WTC11 (cell line): ENCODE measurements around the gene CLCN4. TPM values are rescaled to one million over a fixed set of nuclear protein-coding genes. Genes with fewer than 3 reads are reported as not detected.

ENCODE experiments used
- ATAC-seq: fragments of 200-7000 bp; cut with Tn5 transposase; 2 replicates; pipeline ENCODE4 v1.10.0; 2021; ENCODE audit warnings: mild to moderate bottlenecking, moderate library complexity
- CTCF ChIA-PET: fragments of 300-600 bp; sonication (Branson Sonifier 250); formaldehyde crosslinking; loops from one replicate; lab custom pipeline; 2021; ENCODE audit warnings: antibody characterized with exemption; lab: Charles Lee
- POLR2A ChIA-PET: fragments of 350-600 bp; sonication (Branson Sonifier 250); formaldehyde crosslinking; loops from one replicate; lab custom pipeline; 2021; ENCODE audit warnings: antibody characterized with exemption; lab: Charles Lee
- DNase-seq: peaks from one replicate; pipeline ENCODE4 v3.0.0; 2021; ENCODE audit warnings: low spot score
- H3K27ac Mint-ChIP-seq: 2 replicates; pipeline ENCODE4 v1.8.0; 2021; ENCODE audit warnings: mixed read lengths
- H3K27me3 Mint-ChIP-seq: 2 replicates; pipeline ENCODE4 v1.8.0; 2021; ENCODE audit warnings: low read depth, mild to moderate bottlenecking, moderate library complexity, mixed read lengths
- H3K36me3 Mint-ChIP-seq: 2 replicates; pipeline ENCODE4 v1.8.0; 2021; ENCODE audit warnings: mixed read lengths
- H3K4me1 Mint-ChIP-seq: 2 replicates; pipeline ENCODE4 v1.8.0; 2022; ENCODE audit warnings: mixed read lengths
- H3K4me3 Mint-ChIP-seq: 2 replicates; pipeline ENCODE4 v1.8.0; 2021; ENCODE audit warnings: mild to moderate bottlenecking, moderate library complexity, mixed read lengths
- H3K9me3 Mint-ChIP-seq: 2 replicates; pipeline ENCODE4 v1.8.0; 2021; ENCODE audit warnings: mixed read lengths
- CREM ChIP-seq: sonication (generic); formaldehyde crosslinking; IDR thresholded peaks from 2 replicates; pipeline ENCODE4 v1.8.1; 2022; ENCODE audit warnings: mild to moderate bottlenecking, missing genetic modification reagents, moderate library complexity
- ELF4 ChIP-seq: sonication (generic); formaldehyde crosslinking; IDR thresholded peaks from 2 replicates; pipeline ENCODE4 v1.8.1; 2022; ENCODE audit warnings: low read depth, mild to moderate bottlenecking, moderate library complexity, missing genetic modification reagents
- EMX1 ChIP-seq: fragments of 250-450 bp; sonication (Bioruptor Pico); IDR thresholded peaks from 2 replicates; pipeline ENCODE4 v1.8.0; 2021; ENCODE audit warnings: mild to moderate bottlenecking
- GRHL2 ChIP-seq: fragments of 250-450 bp; sonication (Bioruptor Pico); IDR thresholded peaks from 2 replicates; pipeline ENCODE4 v1.8.0; 2022; ENCODE audit warnings: mild to moderate bottlenecking, moderate library complexity; ENCODE audit not compliant: insufficient replicate concordance, severe bottlenecking
- KAT7 ChIP-seq: sonication (generic); formaldehyde crosslinking; IDR thresholded peaks from 2 replicates; pipeline ENCODE4 v1.8.1; 2023; ENCODE audit warnings: missing genetic modification reagents, mild to moderate bottlenecking, borderline replicate concordance
- MXD4 ChIP-seq: fragments of 250-450 bp; sonication (Bioruptor Pico); IDR thresholded peaks from 2 replicates; pipeline ENCODE4 v1.8.0; 2021; ENCODE audit warnings: mild to moderate bottlenecking, moderate library complexity, borderline replicate concordance
- OVOL2 ChIP-seq: fragments of 250-450 bp; sonication (Bioruptor Pico); IDR thresholded peaks from 2 replicates; pipeline ENCODE4 v1.9.0; 2021; ENCODE audit warnings: mild to moderate bottlenecking, borderline replicate concordance
- RELA ChIP-seq: sonication (generic); formaldehyde crosslinking; IDR thresholded peaks from 2 replicates; pipeline ENCODE4 v1.8.1; 2022; ENCODE audit warnings: missing genetic modification reagents, mild to moderate bottlenecking, borderline replicate concordance
- SMAD3 ChIP-seq: sonication (generic); formaldehyde crosslinking; IDR thresholded peaks from 2 replicates; pipeline ENCODE4 v1.8.0; 2022; ENCODE audit warnings: missing genetic modification reagents, mild to moderate bottlenecking, borderline replicate concordance
- SMAD4 ChIP-seq: sonication (generic); formaldehyde crosslinking; IDR thresholded peaks from 2 replicates; pipeline ENCODE4 v1.8.0; 2022; ENCODE audit warnings: mild to moderate bottlenecking, missing genetic modification reagents
- TEAD1 ChIP-seq: sonication (generic); formaldehyde crosslinking; IDR thresholded peaks from 2 replicates; pipeline ENCODE4 v1.8.0; 2022; ENCODE audit warnings: mild to moderate bottlenecking, missing genetic modification reagents
- ZNF138 ChIP-seq: sonication (generic); formaldehyde crosslinking; conservative IDR thresholded peaks from 2 replicates; pipeline ENCODE4 v1.8.1; 2022; ENCODE audit warnings: mild to moderate bottlenecking, moderate library complexity, missing genetic modification reagents
- ZNF232 ChIP-seq: sonication (generic); formaldehyde crosslinking; IDR thresholded peaks from 2 replicates; pipeline ENCODE4 v1.8.0; 2022; ENCODE audit warnings: mild to moderate bottlenecking, missing genetic modification reagents
- ZNF317 ChIP-seq: sonication (generic); formaldehyde crosslinking; IDR thresholded peaks from 2 replicates; pipeline ENCODE4 v1.8.1; 2023; ENCODE audit warnings: low read depth, mild to moderate bottlenecking, moderate library complexity, missing genetic modification reagents, borderline replicate concordance
- ZNF396 ChIP-seq: fragments of 250-450 bp; sonication (Bioruptor Pico); IDR thresholded peaks from 2 replicates; pipeline ENCODE4 v1.8.0; 2021; ENCODE audit warnings: mild to moderate bottlenecking, moderate library complexity, borderline replicate concordance
- total RNA-seq: library from RNA; stranded (reverse); gene quantifications from 3 replicates; pipeline ENCODE4 v1.2.3, GENCODE V29; 2021
- TF ChIP-seq, protein P1 (sequence below): sonication (generic); formaldehyde crosslinking; IDR thresholded peaks from 2 replicates; pipeline ENCODE4 v1.8.1; 2022; ENCODE audit warnings: low read depth, mild to moderate bottlenecking, moderate library complexity, missing genetic modification reagents, borderline replicate concordance
- TF ChIP-seq, protein P2 (sequence below): fragments of 250-450 bp; sonication (Bioruptor Pico); IDR thresholded peaks from 2 replicates; pipeline ENCODE4 v1.8.0; 2021; ENCODE audit warnings: mild to moderate bottlenecking
- TF ChIP-seq, protein P3 (sequence below): sonication (generic); formaldehyde crosslinking; IDR thresholded peaks from 2 replicates; pipeline ENCODE4 v1.8.1; 2023; ENCODE audit warnings: mild to moderate bottlenecking, missing genetic modification reagents
- TF ChIP-seq, protein P4 (sequence below): fragments of 200-600 bp; IDR thresholded peaks from 2 replicates; pipeline ENCODE4 v1.8.0; 2022; ENCODE audit warnings: antibody characterized with exemption
- TF ChIP-seq, protein P5 (sequence below): fragments of 250-450 bp; sonication (Bioruptor Pico); conservative IDR thresholded peaks from 2 replicates; pipeline ENCODE4 v1.9.0; 2021; ENCODE audit warnings: mild to moderate bottlenecking
- TF ChIP-seq, protein P6 (sequence below): fragments of 250-450 bp; sonication (Bioruptor Pico); IDR thresholded peaks from 2 replicates; pipeline ENCODE4 v1.9.0; 2021; ENCODE audit warnings: mild to moderate bottlenecking

CLCN4 gene
- total RNA-seq, 1 experiment from 2014 or later = 8.9 TPM

DNA sequence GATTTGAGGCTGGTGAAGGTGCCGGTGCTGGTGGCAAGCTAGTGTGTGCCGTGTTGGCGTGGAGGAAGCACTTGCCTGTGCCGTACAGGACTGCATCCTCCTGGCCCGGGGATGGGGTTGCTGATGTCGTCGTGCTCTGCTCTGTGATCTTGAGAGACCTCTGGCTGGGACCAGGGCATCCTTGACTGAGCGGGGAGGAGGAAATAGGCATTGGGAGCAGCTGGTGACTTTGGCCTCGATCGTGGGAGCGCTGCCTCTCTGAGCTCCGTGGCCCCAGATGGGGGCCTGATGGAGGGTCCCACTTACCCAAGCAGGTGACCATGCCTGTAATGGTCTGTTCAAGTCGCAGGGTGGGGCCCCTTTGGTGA is 31.5 kb upstream of the CLCN4 start (continued):
- TF ChIP-seq, protein P1, sequence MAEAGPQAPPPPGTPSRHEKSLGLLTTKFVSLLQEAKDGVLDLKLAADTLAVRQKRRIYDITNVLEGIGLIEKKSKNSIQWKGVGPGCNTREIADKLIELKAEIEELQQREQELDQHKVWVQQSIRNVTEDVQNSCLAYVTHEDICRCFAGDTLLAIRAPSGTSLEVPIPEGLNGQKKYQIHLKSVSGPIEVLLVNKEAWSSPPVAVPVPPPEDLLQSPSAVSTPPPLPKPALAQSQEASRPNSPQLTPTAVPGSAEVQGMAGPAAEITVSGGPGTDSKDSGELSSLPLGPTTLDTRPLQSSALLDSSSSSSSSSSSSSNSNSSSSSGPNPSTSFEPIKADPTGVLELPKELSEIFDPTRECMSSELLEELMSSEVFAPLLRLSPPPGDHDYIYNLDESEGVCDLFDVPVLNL (CRISPR knock-in tag) = no peak
- TF ChIP-seq, protein P2, sequence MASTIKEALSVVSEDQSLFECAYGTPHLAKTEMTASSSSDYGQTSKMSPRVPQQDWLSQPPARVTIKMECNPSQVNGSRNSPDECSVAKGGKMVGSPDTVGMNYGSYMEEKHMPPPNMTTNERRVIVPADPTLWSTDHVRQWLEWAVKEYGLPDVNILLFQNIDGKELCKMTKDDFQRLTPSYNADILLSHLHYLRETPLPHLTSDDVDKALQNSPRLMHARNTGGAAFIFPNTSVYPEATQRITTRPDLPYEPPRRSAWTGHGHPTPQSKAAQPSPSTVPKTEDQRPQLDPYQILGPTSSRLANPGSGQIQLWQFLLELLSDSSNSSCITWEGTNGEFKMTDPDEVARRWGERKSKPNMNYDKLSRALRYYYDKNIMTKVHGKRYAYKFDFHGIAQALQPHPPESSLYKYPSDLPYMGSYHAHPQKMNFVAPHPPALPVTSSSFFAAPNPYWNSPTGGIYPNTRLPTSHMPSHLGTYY (CRISPR knock-in tag) = no peak
- TF ChIP-seq OVOL2 (CRISPR knock-in tag) = no peak

DNA sequence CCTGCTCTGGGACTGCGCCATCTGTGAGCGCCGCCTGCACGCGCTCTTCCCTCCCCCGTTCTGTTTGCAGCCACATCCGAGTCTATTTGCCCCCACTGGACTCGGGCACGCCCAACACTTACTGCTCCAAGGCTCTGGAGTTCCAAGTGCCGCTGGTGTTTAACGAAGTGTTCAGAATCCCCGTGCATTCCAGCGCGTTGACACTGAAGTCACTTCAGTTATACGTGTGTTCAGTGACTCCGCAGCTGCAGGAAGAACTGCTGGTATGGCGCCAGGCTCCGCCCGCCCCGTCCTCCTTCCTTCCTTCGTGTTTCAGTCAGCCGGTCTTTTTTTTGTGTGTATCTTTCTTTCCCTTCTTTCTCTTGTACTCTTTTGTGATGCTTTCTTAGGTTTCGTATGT is 30.7 kb upstream of the CLCN4 start:
- Mint-ChIP-seq H3K4me1 (peaks cover 6% of the 10 kb centered on the region), H3K9me3 (peaks cover 9% of the 10 kb centered on the region), H3K27ac (no peak overlapping the region), H3K4me3 (no peak overlapping the region), H3K27me3 (no peaks in the 10 kb centered on the region), H3K36me3 (peaks cover 60% of the 10 kb centered on the region)
- no peak for ATAC-seq
- DNase-seq = no peak
- no peak for TF ChIP-seq KAT7 (CRISPR knock-in tag)
- no peak for TF ChIP-seq CREM (CRISPR knock-in tag)
- no peak for TF ChIP-seq RELA (CRISPR knock-in tag)
- no peak for TF ChIP-seq OVOL2 (CRISPR knock-in tag)
- TF ChIP-seq ELF4 = no peak
- TF ChIP-seq EMX1 (CRISPR knock-in tag) = no peak
- TF ChIP-seq SMAD4 (CRISPR knock-in tag) = no peak
- no peak for TF ChIP-seq ZNF317 (CRISPR knock-in tag)
- TF ChIP-seq, protein P3, sequence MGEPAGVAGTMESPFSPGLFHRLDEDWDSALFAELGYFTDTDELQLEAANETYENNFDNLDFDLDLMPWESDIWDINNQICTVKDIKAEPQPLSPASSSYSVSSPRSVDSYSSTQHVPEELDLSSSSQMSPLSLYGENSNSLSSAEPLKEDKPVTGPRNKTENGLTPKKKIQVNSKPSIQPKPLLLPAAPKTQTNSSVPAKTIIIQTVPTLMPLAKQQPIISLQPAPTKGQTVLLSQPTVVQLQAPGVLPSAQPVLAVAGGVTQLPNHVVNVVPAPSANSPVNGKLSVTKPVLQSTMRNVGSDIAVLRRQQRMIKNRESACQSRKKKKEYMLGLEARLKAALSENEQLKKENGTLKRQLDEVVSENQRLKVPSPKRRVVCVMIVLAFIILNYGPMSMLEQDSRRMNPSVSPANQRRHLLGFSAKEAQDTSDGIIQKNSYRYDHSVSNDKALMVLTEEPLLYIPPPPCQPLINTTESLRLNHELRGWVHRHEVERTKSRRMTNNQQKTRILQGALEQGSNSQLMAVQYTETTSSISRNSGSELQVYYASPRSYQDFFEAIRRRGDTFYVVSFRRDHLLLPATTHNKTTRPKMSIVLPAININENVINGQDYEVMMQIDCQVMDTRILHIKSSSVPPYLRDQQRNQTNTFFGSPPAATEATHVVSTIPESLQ (CRISPR knock-in tag) = no peak
- TF ChIP-seq GRHL2 = no peak
- no peak for TF ChIP-seq ZNF396 (CRISPR knock-in tag)
- TF ChIP-seq MXD4 = no peak
- TF ChIP-seq, protein P4, sequence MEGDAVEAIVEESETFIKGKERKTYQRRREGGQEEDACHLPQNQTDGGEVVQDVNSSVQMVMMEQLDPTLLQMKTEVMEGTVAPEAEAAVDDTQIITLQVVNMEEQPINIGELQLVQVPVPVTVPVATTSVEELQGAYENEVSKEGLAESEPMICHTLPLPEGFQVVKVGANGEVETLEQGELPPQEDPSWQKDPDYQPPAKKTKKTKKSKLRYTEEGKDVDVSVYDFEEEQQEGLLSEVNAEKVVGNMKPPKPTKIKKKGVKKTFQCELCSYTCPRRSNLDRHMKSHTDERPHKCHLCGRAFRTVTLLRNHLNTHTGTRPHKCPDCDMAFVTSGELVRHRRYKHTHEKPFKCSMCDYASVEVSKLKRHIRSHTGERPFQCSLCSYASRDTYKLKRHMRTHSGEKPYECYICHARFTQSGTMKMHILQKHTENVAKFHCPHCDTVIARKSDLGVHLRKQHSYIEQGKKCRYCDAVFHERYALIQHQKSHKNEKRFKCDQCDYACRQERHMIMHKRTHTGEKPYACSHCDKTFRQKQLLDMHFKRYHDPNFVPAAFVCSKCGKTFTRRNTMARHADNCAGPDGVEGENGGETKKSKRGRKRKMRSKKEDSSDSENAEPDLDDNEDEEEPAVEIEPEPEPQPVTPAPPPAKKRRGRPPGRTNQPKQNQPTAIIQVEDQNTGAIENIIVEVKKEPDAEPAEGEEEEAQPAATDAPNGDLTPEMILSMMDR = no peak
- TF ChIP-seq ZNF232 (CRISPR knock-in tag) = no peak
- TF ChIP-seq SMAD3 (CRISPR knock-in tag) = no peak
- no peak for TF ChIP-seq TEAD1 (CRISPR knock-in tag)
- TF ChIP-seq, protein P5, sequence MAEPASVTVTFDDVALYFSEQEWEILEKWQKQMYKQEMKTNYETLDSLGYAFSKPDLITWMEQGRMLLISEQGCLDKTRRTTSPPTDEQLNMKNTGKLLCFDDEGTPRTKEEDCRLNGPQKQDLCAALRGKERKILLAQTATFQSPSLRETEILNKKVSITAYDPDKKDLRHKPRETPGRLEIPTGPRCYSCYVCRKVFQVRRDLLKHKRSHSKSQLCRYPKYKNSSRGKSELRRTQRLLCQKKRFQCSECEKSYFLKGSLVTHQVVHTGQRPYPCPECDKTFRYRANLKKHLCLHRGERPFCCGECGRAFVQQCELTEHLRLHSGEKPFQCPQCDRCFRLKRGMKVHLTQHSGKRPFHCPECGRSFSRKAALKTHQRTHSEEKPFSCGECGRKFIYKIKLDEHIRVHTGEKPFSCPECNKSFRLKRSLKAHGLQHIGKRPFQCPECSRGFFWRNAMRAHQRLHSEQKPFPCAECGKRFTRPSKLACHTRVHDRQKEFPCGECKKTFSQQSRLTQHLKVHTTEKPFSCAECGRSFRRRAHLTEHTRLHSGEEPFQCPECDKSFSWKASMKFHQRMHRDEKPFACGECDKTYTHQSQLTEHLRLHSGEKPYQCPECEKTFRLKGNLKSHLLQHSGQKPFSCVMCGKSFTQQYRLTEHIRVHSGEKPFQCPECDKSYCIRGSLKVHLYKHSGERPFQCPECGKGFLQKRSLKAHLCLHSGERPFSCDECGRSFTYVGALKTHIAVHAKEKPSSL = no peak
- TF ChIP-seq, protein P6, sequence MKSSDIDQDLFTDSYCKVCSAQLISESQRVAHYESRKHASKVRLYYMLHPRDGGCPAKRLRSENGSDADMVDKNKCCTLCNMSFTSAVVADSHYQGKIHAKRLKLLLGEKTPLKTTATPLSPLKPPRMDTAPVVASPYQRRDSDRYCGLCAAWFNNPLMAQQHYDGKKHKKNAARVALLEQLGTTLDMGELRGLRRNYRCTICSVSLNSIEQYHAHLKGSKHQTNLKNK (CRISPR knock-in tag) = no peak
- no peak for TF ChIP-seq ZNF138 (CRISPR knock-in tag)
- POLR2A ChIA-PET = no interaction called here
- CTCF ChIA-PET = no interaction called here
